ENCODE measurements around the gene JUND. TPM values are rescaled to one million over a fixed set of nuclear protein-coding genes. Genes with fewer than 3 reads are reported as not detected.

The JUND gene
- total and polyA plus RNA-seq, 2 of the 8 experiments (the other 6 are each of a cell fraction or from before 2014, with no cell fraction given): 54.0 to 77.5 TPM

DNA sequence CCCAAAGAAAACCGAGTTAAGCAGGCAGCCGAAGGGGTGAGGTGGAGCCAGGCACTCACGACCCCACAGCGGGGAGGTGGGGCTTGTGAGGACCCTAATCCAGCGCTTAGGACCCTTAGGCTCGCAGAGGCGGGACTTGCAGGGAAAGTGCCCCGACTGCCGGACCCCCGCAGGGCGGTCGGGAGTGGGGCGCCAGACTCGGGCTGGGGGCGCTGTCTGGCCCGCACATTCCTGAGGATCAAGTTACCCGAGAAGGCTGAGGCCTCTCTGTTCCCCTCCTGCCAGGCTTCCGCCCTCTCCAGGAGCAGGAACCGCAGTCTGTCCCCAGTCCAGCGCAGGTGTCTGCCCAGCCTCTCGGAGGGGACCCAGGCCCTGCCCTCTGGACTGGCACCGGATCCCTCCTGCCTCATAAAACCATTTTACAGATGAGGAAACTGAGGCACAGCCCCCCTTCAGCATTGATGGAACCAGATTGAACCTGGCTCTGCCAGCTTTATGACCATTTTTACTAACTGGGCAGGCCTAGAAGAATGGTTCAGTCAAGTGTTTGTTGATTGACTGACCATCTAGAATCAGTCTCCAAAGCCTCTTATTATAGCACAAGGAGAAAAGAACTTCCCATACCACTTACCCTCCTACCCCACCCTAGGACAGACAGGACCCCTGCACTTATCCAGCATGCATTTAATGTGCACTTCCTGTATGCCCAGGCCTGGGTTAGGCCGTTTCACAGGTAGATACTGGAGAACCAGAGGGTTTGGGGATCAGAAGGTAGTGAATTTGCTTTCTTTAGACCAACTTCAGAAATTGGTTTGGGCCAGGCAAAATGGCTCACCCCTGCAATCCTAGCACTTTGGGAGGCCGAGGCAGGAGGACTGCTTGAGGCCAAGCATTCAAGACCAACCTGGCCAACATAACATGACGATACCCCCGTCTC, 6.7 kb upstream of the JUND start (continued):
- peak; percentile 97 for TF ChIP-seq TEAD4 (IDR thresholded peaks at IDR 0.05; ENCODE audit: low read depth, low read length)
- TF ChIP-seq YY1 (IDR thresholded peaks at IDR 0.05; ENCODE audit: low read depth, low read length): peak; percentile 30; the same call in 1 of the 2 replicates
- no peak for TF ChIP-seq CHD2 (IDR thresholded peaks at IDR 0.05; ENCODE audit: low read length)
- 0 out of 2 replicates have a peak, but pooled peaks have one; percentile 50 for TF ChIP-seq KDM1A (IDR thresholded peaks at IDR 0.05; ENCODE audit: borderline replicate concordance, low read length)
- no peak for TF ChIP-seq BACH1 (IDR thresholded peaks at IDR 0.05; ENCODE audit: low read length)
- TF ChIP-seq HDAC2 (IDR thresholded peaks at IDR 0.05; ENCODE audit: borderline replicate concordance in 1 of 2, low read depth in 2 of 2, low read length in 2 of 2): peak; percentile 45 to 75; a peak in 2 of 4 replicates
- no peak for TF ChIP-seq SAP30 (IDR thresholded peaks at IDR 0.05; ENCODE audit: insufficient read depth, insufficient replicate concordance, low read length)

Measured in H1 (cell line).